GM19239 (cell line): ENCODE data around the gene CRCP.
"Not testable (repeated sequence)": the region's sequence is repeated elsewhere in the genome, so short reads cannot be mapped to it uniquely, and the experiment has no call there.

Experiments
- DNase-seq: peaks from one replicate; pipeline ENCODE4 v3.0.0; 2011; ENCODE audit warnings: low spot score; ENCODE audit not compliant: insufficient read length
- FAIRE-seq: peaks from 2 replicates; lab custom pipeline; 2011; peaks lifted over from hg19 to GRCh38; lab: Jason Lieb, UNC

Gene CRCP

DNA sequence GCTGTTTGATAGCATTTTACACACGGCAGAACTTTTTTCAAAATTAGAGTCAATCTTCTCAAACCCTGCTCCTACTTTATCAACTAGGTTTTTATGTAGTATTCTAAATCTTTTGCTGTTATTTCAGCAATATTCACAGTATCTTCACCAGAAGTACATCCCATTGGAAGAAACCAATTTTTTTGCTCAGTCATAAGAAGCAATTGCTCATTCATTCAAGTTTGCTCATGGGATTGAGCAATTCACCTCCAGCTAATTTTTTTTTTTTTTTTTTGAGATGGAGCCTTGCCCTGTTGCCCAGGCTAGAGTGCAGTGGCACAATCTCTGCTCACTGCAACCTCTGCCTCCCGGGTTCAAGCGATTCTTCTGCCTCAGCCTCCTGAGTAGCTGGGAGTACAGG lies 10.7 kb upstream of the CRCP start:
- not testable (repeated sequence) for FAIRE-seq

DNA sequence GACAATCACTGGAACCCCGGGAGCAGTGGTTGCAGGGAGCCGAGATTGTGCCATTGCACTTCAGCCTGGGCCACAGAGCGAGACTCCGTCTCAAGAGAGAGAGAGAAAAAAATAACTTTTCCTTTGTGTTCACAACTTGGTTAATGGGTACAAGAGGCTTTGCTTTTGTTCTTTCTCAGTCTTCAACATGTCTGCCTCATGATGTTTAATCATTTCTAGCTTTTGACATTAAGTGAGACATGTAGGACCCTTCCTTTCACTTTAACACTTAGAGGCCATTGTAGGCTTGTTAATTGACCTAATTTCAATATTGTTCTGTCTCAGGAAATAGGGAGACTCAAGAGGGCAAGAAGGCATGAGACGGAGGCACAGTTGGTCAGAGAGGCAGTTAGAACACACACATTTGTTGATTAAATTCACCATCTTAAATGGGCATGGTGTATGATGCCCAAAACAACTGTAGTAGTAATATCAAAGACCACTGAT lies 9.3 kb upstream of the CRCP start:
- FAIRE-seq (no peak), DNase-seq (no peak)

More for the DNA sequence above, 10.7 kb upstream of the CRCP start:
- DNase-seq, result not testable (repeated sequence)

GRCh38 chr7:66108410-66108809 lies 6.2 kb upstream of the CRCP start:
- DNase-seq, FAIRE-seq: not testable (repeated sequence)

GRCh38 chr7:66110856-66111255 lies 3.8 kb upstream of the CRCP start:
- DNase-seq, result no peak
- FAIRE-seq, result no peak

- not testable (repeated sequence) for FAIRE-seq
Observed at GRCh38 chr7:66116680-66117420, 2.2 kb downstream of the CRCP start.

DNA sequence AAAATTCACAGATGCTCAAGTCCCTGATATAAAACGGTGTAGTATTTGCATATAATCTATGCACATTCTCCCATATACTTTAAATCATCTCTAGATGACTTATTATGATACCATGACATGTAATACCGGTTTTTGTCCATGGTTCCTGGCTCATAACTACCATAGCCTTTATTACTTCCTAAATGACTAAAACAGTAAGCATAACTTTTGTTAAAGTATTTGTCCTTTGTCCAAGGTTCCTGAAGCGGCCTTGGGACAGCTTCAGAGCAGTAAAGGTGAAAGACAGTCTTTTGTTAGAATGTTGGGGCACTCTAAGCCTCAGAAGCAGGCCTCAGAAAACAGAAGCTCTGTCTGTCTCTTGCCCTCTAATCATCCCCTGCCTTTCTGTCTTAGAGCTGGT lies 4.0 kb downstream of the CRCP start:
- FAIRE-seq (no peak), DNase-seq (no peak)

More at GRCh38 chr7:66116680-66117420, 2.2 kb downstream of the CRCP start:
- not testable (repeated sequence) for DNase-seq

DNA sequence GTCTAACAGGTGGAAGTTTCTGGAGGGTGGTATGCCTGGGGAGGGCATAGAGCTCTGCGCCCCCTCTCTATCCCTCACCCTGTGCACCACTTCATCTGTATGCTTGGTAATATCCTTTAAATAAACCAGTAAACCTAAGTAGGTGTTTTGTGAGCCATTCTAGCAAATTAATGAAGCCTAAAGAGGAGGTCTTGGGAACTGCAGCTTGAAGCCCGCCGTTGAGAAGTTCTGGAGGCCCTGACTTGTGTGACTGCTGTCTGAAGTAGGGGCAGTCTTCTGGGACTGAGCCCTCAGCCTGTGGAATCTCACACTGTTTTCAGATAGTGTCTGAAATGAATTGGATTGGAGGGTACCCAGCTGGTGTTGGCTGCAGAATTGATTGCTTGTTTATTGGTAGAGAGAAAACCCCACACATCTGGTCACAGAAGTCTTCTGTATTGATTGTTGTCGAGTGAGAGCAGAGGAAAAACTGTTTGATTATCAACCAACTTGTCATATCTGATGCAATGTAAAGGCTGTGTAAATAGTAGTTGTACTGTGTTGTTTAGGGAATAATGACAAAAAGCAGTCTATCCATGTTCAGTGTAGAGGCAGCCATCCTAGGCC lies 4.7 kb downstream of the CRCP start:
- FAIRE-seq (no peak), DNase-seq (no peak)

DNA sequence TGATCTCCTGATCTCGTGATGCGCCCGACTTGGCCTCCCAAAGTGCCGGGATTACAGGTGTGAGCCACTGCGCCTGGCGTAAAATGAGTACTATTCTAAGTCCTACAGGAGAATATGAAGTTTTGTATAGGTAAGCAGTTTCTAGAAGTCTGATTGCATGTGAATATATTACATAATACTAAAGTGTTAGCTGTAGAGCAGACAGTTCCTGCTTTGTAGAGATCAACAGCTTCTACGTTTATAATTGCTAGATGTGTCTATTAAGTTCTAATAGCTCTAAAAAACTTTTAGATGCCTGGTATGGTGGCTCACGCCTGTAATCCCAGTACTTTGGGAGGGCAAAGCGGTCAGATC lies 8.5 kb downstream of the CRCP start:
- no peak for FAIRE-seq
- no peak for DNase-seq

DNA sequence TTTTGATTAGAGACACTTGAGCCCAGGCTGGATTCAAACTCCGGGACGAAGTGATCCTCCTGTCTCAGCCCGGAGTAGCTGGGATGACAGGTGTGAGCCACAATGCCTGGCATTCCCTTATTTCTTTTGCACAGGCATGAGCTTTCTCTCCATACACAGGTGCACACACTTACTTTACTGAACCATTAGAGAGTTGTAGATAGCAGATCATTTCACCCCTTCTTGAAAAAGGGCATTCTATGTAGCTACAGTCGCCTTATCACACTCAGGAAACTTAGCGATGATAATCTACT lies 9.9 kb downstream of the CRCP start:
- not testable (repeated sequence) for FAIRE-seq, DNase-seq

DNA sequence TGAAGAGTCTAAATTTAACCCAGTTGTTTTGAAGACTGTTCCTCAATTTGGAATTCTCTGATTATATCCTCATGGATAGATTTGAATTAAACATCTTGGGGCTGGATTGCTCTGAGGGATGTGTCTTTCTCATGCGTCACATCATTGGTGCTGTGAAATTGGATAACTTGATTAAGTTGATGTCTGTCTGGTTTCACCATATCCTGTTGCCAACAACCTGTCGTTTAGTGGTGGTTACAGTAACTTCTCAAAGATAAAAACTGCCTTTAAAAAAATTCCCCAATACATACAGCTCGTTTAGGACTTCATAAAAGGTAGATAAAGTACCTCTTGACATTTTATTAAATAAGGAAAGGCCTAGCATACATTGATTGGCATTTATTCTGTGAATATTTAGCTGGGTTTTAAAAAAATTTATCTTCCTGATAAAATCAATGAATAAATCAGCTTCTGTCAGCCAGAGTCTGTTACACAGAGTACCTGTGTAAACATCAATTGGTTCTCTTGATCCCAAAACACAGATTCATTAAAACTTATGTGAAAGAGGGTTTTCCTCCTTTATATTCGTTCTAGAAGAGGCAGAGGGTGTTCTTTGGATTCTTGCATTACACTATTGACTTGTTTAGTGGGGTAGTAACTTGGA lies 10.5 kb downstream of the CRCP start:
- no peak for FAIRE-seq

DNA sequence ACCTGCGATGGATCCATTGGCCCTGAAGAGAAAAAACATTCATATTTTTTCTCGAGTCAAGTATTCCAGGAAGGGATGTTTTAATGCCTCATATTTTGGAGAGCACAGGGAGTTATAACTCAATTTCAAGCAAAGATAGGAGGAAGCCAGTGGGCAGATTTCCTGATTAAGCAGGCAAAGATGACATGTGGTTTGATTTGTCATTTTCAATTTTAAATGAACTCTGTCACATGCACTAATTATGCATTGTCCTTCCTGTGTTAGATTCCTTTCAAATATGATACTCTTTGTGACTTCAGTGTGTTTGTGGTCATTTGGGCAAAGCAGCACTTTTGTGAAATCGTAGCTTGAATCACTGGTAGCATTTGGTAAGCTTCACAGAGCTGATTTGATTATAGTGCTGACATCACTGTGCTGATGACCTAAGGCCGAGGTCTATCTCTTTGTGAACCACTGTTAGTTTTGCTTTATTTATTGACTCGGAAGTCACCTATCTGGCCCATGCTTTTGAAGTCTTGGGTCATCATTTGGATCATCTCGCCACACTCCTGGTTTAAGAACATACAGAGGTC lies 11.2 kb downstream of the CRCP start:
- DNase-seq, FAIRE-seq: not testable (repeated sequence)

More for the DNA sequence above, 10.5 kb downstream of the CRCP start:
- DNase-seq, result no peak

DNA sequence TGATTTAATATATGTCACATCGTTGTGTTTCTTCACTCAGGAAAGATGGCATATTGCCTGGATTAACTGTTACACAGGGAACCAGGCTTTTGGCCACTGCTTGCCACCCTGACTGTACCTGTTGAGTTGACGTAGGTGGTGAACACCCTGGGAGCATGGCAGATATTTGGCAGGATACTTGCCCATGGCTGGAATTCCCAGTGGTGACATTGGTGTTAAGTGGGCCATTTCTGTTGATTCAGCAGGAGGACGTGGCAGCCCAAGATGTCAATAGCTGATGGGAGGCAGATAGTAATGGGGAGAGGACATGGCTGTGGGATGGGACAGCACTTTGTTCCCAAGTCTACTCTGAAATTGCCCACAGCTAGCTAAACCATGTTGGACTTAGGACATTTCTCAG lies 12.5 kb downstream of the CRCP start:
- not testable (repeated sequence) for FAIRE-seq, DNase-seq

- FAIRE-seq (no peak), DNase-seq (no peak)
Observed at GRCh38 chr7:66138994-66139752, 24.5 kb downstream of the CRCP start.

GRCh38 chr7:66140924-66141323 lies 26.3 kb downstream of the CRCP start:
- no peak for DNase-seq
- no peak for FAIRE-seq

- no peak for DNase-seq
- no peak for FAIRE-seq
Observed at GRCh38 chr7:66142334-66142733, 27.7 kb downstream of the CRCP start.

GRCh38 chr7:66142996-66143395 lies 28.3 kb downstream of the CRCP start:
- FAIRE-seq (no peak), DNase-seq (no peak)

GRCh38 chr7:66143876-66144332 lies 29.3 kb downstream of the CRCP start:
- DNase-seq, result no peak

DNA sequence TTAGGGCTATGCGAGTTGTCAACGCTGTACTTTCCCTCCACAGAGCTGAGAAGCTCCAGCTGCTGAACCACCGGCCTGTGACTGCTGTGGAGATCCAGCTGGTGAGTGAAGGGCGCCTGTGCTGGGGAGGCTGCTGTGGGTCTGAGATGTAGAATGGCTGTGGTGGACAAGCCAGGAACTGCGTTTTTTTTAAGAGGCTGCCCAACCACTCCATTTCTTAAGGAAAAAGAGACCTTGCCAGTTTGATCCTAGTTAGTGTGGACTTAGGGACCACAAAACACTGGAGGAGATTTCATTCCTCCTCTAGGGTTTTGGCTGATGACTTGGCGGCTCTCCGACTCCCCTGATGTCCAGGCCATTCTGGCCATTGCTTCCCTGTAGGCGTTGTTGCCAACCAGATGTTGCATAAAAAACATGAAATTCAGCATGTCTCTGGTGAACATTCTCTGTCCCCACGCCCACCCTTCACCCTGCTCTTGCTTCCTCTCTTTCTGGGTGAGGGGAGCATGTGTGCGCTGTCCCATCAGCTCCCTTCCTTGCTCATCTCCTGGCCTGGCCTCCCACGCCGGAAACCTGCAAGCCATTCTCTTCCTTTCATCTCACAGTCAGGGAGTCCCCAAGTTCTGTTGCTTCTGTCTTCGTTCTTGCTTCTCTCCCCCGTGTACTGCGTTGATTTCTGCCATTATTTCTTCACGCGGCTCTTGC lies 30.9 kb downstream of the CRCP start:
- DNase-seq (no peak), FAIRE-seq (no peak)

More at GRCh38 chr7:66143876-66144332, 29.3 kb downstream of the CRCP start:
- no peak for FAIRE-seq

DNA sequence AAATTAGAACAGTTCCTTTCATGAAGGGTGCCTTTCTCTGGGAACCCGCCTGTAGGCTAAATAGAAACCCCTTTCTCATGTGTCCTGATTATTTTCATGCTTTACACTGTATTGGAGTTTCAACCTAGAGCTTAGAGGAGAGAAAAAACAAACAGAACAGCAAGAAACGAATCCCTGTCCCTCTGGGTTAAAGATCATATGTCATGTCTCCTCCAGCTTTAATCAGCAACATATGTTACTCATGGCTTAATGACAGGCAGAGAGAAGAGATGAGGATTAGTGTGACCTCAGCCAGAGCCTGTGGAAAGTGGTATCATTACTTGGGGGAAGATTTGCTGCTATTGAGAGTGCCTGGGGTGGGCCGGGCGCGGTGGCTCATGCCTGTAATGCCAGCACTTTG lies 32.1 kb downstream of the CRCP start:
- DNase-seq (no peak), FAIRE-seq (no peak)
